BLaER1 treated with 17β-estradiol and CSF1 and Interleukin-3, amounts not matched to agents 10 nM and 100 nM (cell line): ENCODE measurements around the gene CDHR3.
"Not testable (repeated sequence)": the region's sequence is repeated elsewhere in the genome, so short reads cannot be mapped to it uniquely, and the experiment has no call there.

Source experiments
- H3K27ac ChIP-seq, 11 experiments: shearing (Covaris generic); formaldehyde crosslinking; 2 replicates each; pipeline ENCODE4 v1.8.1; 2022
- H3K27me3 ChIP-seq, 11 experiments: shearing (Covaris generic); formaldehyde crosslinking; 2 replicates each; pipeline ENCODE4 v1.8.1; 2022
- H3K36me3 ChIP-seq, 11 experiments: shearing (Covaris generic); formaldehyde crosslinking; 2 replicates each; pipeline ENCODE4 v1.8.1; 2022
- H3K4me1 ChIP-seq, 10 experiments: shearing (Covaris generic); formaldehyde crosslinking; 2 replicates each; pipeline ENCODE4 v1.8.1; 2022
- H3K4me2 ChIP-seq, 11 experiments: shearing (Covaris generic); formaldehyde crosslinking; 2 replicates each; pipeline ENCODE4 v1.8.1; 2022
- H3K4me3 ChIP-seq, 10 experiments: shearing (Covaris generic); formaldehyde crosslinking; 2 replicates each; pipeline ENCODE4 v1.8.1; 2022
- H3K9ac ChIP-seq, 11 experiments: shearing (Covaris generic); formaldehyde crosslinking; 2 replicates each; pipeline ENCODE4 v1.8.1; 2022
- H3K9me3 ChIP-seq, 11 experiments: shearing (Covaris generic); formaldehyde crosslinking; replicated peaks in 1 of 11; 2 replicates each; pipeline ENCODE4 v1.8.1; 2022
- H4K20me1 ChIP-seq, 11 experiments: shearing (Covaris generic); formaldehyde crosslinking; 2 replicates each; pipeline ENCODE4 v1.8.1; 2022
- Cebpa-rat ChIP-seq, 11 experiments: shearing (Covaris generic); IDR thresholded peaks; 2 replicates each; pipeline ENCODE4 v1.8.1; 2022

CDHR3 gene

GRCh38 chr7:105990727-105991453 lies 27.8 kb downstream of the CDHR3 start:
- Histone ChIP-seq H3K9ac (no peak overlapping the region), H3K4me3 (no peak overlapping the region), H3K36me3 (no peaks in the 10 kb centered on the region), H3K4me1 (peaks cover 0 to 23% (median 20%) of the 10 kb centered on the region in 10 experiments; a peak in 16 of 20 replicates), H3K27ac (no peak overlapping the region), H3K4me2 (no peak overlapping the region), H3K9me3 (no peaks in the 10 kb centered on the region), H3K27me3 (peaks cover 0 to 3% (median 0%) of the 10 kb centered on the region in 11 experiments; a peak in 1 of 22 replicates), H4K20me1 (no peaks in the 10 kb centered on the region)
- TF ChIP-seq Cebpa-rat (IDR thresholded peaks at IDR 0.05), result no peak

DNA sequence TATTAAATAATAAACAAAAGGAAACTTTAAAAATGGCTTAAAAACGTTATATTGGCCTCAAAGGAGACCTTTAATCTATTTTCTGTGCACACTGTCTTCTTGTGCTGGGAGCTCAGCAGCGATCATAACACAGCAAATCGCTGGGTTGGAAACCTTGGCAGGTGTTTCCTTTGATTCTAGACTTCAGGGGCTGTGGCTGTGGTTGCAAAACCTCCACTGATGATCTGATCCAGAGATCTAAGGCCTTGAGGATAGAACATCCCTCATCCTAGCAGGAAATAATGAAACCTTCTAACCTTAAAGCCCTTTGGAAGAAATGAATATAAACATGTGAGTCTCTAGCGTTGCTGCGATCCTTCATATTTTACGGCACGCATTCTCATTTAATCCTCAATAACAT lies 29.8 kb downstream of the CDHR3 start:
- no peaks in the 10 kb centered on the region for H4K20me1 ChIP-seq
- peak overlapping the region in 2 of 11 experiments; percentile 28 to 62; a peak in 2 of 22 replicates for H3K9ac ChIP-seq
- peaks cover 0 to 3% (median 0%) of the 10 kb centered on the region in 11 experiments; a peak in 1 of 22 replicates for H3K27me3 ChIP-seq
- no peaks in the 10 kb centered on the region for H3K36me3 ChIP-seq
- H3K27ac ChIP-seq, result peak overlapping the region in 5 of 11 experiments; percentile 5 to 73 (median 62); a peak in 9 of 22 replicates
- H3K4me2 ChIP-seq, result peak overlapping the region; percentile 9 to 85 (median 74); a peak in 19 of 22 replicates
- no peak overlapping the region for H3K4me3 ChIP-seq
- H3K4me1 ChIP-seq, result peaks cover 0 to 32% (median 28%) of the 10 kb centered on the region in 10 experiments; a peak in 17 of 20 replicates
- TF ChIP-seq Cebpa-rat (IDR thresholded peaks at IDR 0.05), result peak in 5 of 11 experiments; percentile 19 to 71 (median 33); a peak in 3 of 22 replicates
- H3K9me3 ChIP-seq, result no peaks in the 10 kb centered on the region

DNA sequence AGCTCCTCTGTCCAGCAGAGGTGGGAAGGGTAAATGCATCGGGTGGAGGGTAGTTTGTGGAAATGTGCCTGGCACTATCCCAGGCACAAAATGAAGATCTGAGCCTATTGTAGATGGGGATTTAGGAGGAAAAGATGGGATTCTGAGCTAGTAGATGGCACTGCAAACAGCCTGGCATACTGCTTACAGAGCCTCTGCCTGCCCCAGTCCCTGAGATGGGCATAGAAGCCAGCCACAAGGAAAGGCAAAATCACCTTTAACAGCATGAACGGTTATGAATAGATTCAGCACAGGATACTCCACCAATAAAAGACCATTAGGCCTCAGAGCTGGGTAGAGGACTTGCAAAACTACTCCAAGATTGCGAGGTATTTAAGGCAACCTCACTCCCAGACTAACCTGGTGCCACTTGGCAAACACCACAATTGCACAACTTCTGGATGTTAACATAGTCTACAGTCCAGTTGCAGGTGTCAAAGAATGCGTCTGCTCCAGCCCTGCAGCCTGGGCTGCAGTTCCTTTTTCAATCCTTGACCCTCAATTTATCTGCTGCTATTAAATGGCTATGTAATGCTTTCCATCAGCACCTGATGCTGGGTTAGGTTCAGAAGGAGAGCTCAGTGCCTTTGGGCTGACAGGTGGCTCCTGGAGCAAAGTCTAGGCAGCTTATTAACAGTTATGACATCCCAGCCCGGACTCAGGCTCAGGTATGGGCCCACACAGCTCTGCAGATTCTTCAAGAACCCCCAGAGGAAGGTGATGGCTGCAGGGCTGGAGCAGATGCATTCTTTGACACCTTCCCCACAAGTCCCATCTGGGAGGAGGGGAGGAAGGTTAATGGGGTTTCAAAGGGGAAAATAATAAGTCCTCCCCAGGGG lies 34.0 kb downstream of the CDHR3 start:
- Histone ChIP-seq H3K4me2 (peak overlapping the region in 8 of 11 experiments; percentile 5 to 49 (median 42); a peak in 14 of 22 replicates), H3K27me3 (no peaks in the 10 kb centered on the region), H3K36me3 (no peaks in the 10 kb centered on the region)

GRCh38 chr7:105999256-105999655 lies 36.2 kb downstream of the CDHR3 start:
- Histone ChIP-seq H3K4me1 (peaks cover 0 to 12% (median 9%) of the 10 kb centered on the region in 10 experiments; a peak in 12 of 20 replicates), H3K4me3 (no peak overlapping the region), H3K27ac (no peak overlapping the region), H3K4me2 (no peak overlapping the region), H3K36me3 (no peaks in the 10 kb centered on the region), H3K9ac (no peak overlapping the region), H4K20me1 (no peaks in the 10 kb centered on the region), H3K9me3 (no peaks in the 10 kb centered on the region), H3K27me3 (no peaks in the 10 kb centered on the region)
- no peak for TF ChIP-seq Cebpa-rat (IDR thresholded peaks at IDR 0.05)

More for the DNA sequence above, 34.0 kb downstream of the CDHR3 start:
- 0 out of 22 replicates have a peak, but pooled peaks of 1 of the 11 experiments have one; percentile 24 for TF ChIP-seq Cebpa-rat (IDR thresholded peaks at IDR 0.05)
- H3K4me3 ChIP-seq, result no peak overlapping the region
- H3K27ac ChIP-seq, result no peak overlapping the region
- no peaks in the 10 kb centered on the region for H4K20me1 ChIP-seq
- peaks cover 0 to 31% (median 28%) of the 10 kb centered on the region in 10 experiments; a peak in 17 of 20 replicates for H3K4me1 ChIP-seq
- H3K9ac ChIP-seq, result no peak overlapping the region
- H3K9me3 ChIP-seq, result no peaks in the 10 kb centered on the region

DNA sequence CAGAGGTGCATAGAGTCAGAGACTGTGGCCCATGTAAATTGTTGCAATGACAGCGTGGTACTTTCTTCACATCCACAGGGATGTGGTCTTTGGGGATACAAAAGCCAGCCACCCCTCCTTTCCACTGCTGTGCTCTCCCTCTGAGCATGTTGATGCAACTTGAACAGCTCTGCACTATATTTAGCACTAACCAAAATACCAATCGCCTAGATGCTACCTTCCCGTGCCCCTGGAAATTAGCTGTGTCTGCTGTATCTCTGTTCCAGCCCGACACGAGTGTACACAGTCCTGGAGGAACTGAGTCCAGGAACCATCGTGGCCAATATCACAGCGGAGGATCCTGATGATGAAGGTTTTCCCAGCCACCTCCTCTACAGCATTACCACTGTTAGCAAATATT lies 38.1 kb downstream of the CDHR3 start:
- no peaks in the 10 kb centered on the region for H4K20me1 ChIP-seq
- no peaks in the 10 kb centered on the region for H3K27me3 ChIP-seq

GRCh38 chr7:106001886-106002285 lies 38.8 kb downstream of the CDHR3 start:
- peaks cover 0 to 12% (median 9%) of the 10 kb centered on the region in 10 experiments; a peak in 12 of 20 replicates for H3K4me1 ChIP-seq
- H3K9me3 ChIP-seq, result peaks cover 17 to 21% (median 18%) of the 10 kb centered on the region in 11 experiments
- no peak overlapping the region for H3K4me3 ChIP-seq
- no peaks in the 10 kb centered on the region for H3K27me3 ChIP-seq
- peaks cover 0 to 2% (median 0%) of the 10 kb centered on the region in 11 experiments; a peak in 1 of 22 replicates for H3K36me3 ChIP-seq
- no peak overlapping the region for H3K27ac ChIP-seq
- H4K20me1 ChIP-seq, result no peaks in the 10 kb centered on the region
- no peak for TF ChIP-seq Cebpa-rat (IDR thresholded peaks at IDR 0.05)
- no peak overlapping the region for H3K9ac ChIP-seq
- no peak overlapping the region for H3K4me2 ChIP-seq

More for the DNA sequence above, 38.1 kb downstream of the CDHR3 start:
- Histone ChIP-seq H3K4me1 (peaks cover 0 to 12% (median 9%) of the 10 kb centered on the region in 10 experiments; a peak in 12 of 20 replicates), H3K36me3 (no peaks in the 10 kb centered on the region), H3K4me3 (no peak overlapping the region), H3K9me3 (peaks cover 10 to 14% (median 11%) of the 10 kb centered on the region in 11 experiments), H3K4me2 (no peak overlapping the region), H3K9ac (no peak overlapping the region), H3K27ac (no peak overlapping the region)
- TF ChIP-seq Cebpa-rat (IDR thresholded peaks at IDR 0.05), result no peak

- Histone ChIP-seq H3K9ac (no peak overlapping the region), H3K27ac (no peak overlapping the region), H3K36me3 (peaks cover 0 to 5% (median 0%) of the 10 kb centered on the region in 11 experiments; a peak in 1 of 22 replicates), H4K20me1 (no peaks in the 10 kb centered on the region), H3K27me3 (no peaks in the 10 kb centered on the region), H3K4me1 (no peaks in the 10 kb centered on the region), H3K4me3 (no peak overlapping the region), H3K4me2 (no peak overlapping the region), H3K9me3 (peaks cover 34 to 38% (median 35%) of the 10 kb centered on the region in 11 experiments)
- TF ChIP-seq Cebpa-rat (IDR thresholded peaks at IDR 0.05), result peak in 3 of 11 experiments; percentile 26 to 76 (median 47); a peak in 4 of 22 replicates
Observed at GRCh38 chr7:106003525-106004064, 40.5 kb downstream of the CDHR3 start.

DNA sequence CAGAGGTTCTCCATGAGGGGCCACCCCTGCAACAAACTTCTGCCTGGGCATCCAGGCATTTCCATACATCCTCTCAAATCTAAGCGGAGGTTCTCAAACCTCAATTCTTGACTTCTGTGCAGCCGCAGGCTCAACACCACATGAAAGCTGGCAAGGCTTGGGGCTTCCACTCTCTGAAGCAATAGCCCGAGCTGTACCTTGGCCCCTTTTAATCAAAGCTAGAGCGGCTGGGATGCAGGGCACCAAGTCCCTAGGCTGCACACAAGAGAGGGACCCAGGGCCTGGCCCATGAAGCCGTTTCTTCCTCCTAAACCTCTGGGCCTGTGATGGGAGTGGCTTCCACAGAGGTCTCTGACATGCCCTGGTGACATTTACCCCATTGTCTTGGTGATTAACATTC lies 43.8 kb downstream of the CDHR3 start:
- TF ChIP-seq Cebpa-rat (IDR thresholded peaks at IDR 0.05), result no peak

GRCh38 chr7:106007796-106008195 lies 44.7 kb downstream of the CDHR3 start:
- not testable (repeated sequence) for H3K27ac ChIP-seq

More for the DNA sequence above, 43.8 kb downstream of the CDHR3 start:
- no peak overlapping the region for H3K9ac ChIP-seq
- H3K36me3 ChIP-seq, result peaks cover 0 to 5% (median 0%) of the 10 kb centered on the region in 11 experiments; a peak in 1 of 22 replicates
- peaks cover 42 to 52% (median 47%) of the 10 kb centered on the region in 11 experiments for H3K9me3 ChIP-seq
- H4K20me1 ChIP-seq, result no peaks in the 10 kb centered on the region
- no peak overlapping the region for H3K27ac ChIP-seq
- H3K4me2 ChIP-seq, result no peak overlapping the region
- peaks cover 0 to 17% (median 0%) of the 10 kb centered on the region in 11 experiments; a peak in 4 of 22 replicates for H3K27me3 ChIP-seq
- peaks cover 0 to 5% (median 0%) of the 10 kb centered on the region in 10 experiments; a peak in 2 of 20 replicates for H3K4me1 ChIP-seq
- H3K4me3 ChIP-seq, result no peak overlapping the region

More at GRCh38 chr7:106007796-106008195, 44.7 kb downstream of the CDHR3 start:
- H3K4me2 ChIP-seq, H4K20me1 ChIP-seq, H3K4me3 ChIP-seq, H3K36me3 ChIP-seq, H3K9ac ChIP-seq, H3K4me1 ChIP-seq: not testable (repeated sequence)
- Histone ChIP-seq H3K27me3 (peaks cover 0 to 23% (median 0%) of the 10 kb centered on the region in 11 experiments; a peak in 5 of 22 replicates), H3K9me3 (peaks cover 42 to 52% (median 47%) of the 10 kb centered on the region in 11 experiments)
